ENCODE data around the gene IL34. TPM values are rescaled to one million over a fixed set of nuclear protein-coding genes. Genes with fewer than 3 reads are reported as not detected.
A peak's percentile ranks its signal among the peaks of the same experiment; 100 is the strongest.

Gene IL34
- total and polyA plus RNA-seq, 2 of the 13 experiments (the other 11 are each of a cell fraction or from before 2014, with no cell fraction given), result 1.2 to 1.3 TPM

DNA sequence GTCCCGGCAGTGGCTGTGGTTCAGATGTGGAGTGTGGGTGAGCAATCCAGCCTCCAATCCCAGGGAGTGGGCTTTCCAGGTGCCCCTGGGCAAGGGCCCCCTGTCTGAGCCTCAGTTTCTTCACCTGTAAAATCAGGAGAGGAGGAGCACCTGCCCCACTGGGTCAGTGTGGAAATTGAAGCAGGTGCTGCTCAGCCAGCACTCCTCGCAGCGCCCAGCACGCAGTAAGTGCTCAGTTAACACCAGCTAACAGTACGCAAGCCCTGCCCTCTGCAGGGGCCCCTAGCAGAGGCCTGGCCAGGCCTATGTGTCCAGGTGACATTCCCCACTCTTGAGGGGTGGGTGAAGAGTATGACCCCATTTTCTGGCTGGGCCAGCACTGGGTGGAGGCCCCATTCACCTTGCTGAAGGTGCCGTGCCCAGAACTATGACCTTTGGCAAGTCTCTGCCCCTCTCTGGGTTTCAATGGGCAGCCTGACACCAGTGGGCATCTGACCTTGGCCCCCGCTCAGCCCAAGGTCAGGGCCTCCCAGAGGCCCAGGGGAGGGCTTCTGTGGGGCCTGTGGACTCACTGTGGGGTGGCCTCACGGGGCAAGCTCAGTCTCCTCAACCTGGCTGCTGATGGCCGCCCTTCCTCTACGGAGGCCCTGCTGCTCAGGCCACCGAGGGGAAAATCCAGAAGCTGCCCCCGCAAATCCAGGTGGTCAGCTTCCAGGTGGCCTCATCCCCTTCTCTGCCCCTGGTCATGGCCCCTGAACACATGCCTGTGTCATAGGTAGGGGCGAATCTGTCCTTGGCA, 37.0 kb downstream of the IL34 start (continued):
- TF ChIP-seq, protein P1, sequence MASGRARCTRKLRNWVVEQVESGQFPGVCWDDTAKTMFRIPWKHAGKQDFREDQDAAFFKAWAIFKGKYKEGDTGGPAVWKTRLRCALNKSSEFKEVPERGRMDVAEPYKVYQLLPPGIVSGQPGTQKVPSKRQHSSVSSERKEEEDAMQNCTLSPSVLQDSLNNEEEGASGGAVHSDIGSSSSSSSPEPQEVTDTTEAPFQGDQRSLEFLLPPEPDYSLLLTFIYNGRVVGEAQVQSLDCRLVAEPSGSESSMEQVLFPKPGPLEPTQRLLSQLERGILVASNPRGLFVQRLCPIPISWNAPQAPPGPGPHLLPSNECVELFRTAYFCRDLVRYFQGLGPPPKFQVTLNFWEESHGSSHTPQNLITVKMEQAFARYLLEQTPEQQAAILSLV (CRISPR knock-in tag; IDR thresholded peaks at IDR 0.05; ENCODE audit: borderline replicate concordance), result no peak
- TF ChIP-seq ZNF431 (CRISPR knock-in tag; IDR thresholded peaks at IDR 0.05; ENCODE audit: borderline replicate concordance, low read depth), result no peak
- peak; percentile 57 for TF ChIP-seq PHF8 (CRISPR knock-in tag; IDR thresholded peaks at IDR 0.05)
- TF ChIP-seq SRY (CRISPR knock-in tag; IDR thresholded peaks at IDR 0.05), result 0 out of 2 replicates have a peak, but pooled peaks have one; percentile 52
- TF ChIP-seq ZNF460 (CRISPR knock-in tag; IDR thresholded peaks at IDR 0.05; ENCODE audit: borderline replicate concordance), result no peak
- TF ChIP-seq ZNF577 (CRISPR knock-in tag; IDR thresholded peaks at IDR 0.05; ENCODE audit: borderline replicate concordance, low read depth), result 0 out of 2 replicates have a peak, but pooled peaks have one; percentile 50
- no peak for TF ChIP-seq REXO4 (CRISPR knock-in tag; IDR thresholded peaks at IDR 0.05; ENCODE audit: borderline replicate concordance)
- TF ChIP-seq GATAD2A (CRISPR knock-in tag; IDR thresholded peaks at IDR 0.05), result peak; percentile 94
- TF ChIP-seq ADNP (CRISPR knock-in tag; IDR thresholded peaks at IDR 0.05), result peak; percentile 73
- no peak for TF ChIP-seq SP140L (CRISPR knock-in tag; IDR thresholded peaks at IDR 0.05; ENCODE audit: borderline replicate concordance)
- TF ChIP-seq ZNF563 (CRISPR knock-in tag; IDR thresholded peaks at IDR 0.05), result peak; percentile 68; the same call in 1 of the 2 replicates
- TF ChIP-seq, protein P2, sequence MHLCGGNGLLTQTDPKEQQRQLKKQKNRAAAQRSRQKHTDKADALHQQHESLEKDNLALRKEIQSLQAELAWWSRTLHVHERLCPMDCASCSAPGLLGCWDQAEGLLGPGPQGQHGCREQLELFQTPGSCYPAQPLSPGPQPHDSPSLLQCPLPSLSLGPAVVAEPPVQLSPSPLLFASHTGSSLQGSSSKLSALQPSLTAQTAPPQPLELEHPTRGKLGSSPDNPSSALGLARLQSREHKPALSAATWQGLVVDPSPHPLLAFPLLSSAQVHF (CRISPR knock-in tag; IDR thresholded peaks at IDR 0.05), result no peak
- 0 out of 2 replicates have a peak, but pooled peaks have one; percentile 45 for TF ChIP-seq ZBTB3 (CRISPR knock-in tag; IDR thresholded peaks at IDR 0.05; ENCODE audit: borderline replicate concordance, low read depth)
- TF ChIP-seq, protein P3, sequence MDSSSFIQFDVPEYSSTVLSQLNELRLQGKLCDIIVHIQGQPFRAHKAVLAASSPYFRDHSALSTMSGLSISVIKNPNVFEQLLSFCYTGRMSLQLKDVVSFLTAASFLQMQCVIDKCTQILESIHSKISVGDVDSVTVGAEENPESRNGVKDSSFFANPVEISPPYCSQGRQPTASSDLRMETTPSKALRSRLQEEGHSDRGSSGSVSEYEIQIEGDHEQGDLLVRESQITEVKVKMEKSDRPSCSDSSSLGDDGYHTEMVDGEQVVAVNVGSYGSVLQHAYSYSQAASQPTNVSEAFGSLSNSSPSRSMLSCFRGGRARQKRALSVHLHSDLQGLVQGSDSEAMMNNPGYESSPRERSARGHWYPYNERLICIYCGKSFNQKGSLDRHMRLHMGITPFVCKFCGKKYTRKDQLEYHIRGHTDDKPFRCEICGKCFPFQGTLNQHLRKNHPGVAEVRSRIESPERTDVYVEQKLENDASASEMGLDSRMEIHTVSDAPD (CRISPR knock-in tag; IDR thresholded peaks at IDR 0.05), result no peak
- TF ChIP-seq HDAC1 (CRISPR knock-in tag; IDR thresholded peaks at IDR 0.05), result peak; percentile 83
- peak; percentile 15; the same call in 1 of the 2 replicates for TF ChIP-seq ZSCAN21 (CRISPR knock-in tag; IDR thresholded peaks at IDR 0.05; ENCODE audit: borderline replicate concordance)
- TF ChIP-seq CEBPG (CRISPR knock-in tag; IDR thresholded peaks at IDR 0.05), result no peak
- TF ChIP-seq, protein P4, sequence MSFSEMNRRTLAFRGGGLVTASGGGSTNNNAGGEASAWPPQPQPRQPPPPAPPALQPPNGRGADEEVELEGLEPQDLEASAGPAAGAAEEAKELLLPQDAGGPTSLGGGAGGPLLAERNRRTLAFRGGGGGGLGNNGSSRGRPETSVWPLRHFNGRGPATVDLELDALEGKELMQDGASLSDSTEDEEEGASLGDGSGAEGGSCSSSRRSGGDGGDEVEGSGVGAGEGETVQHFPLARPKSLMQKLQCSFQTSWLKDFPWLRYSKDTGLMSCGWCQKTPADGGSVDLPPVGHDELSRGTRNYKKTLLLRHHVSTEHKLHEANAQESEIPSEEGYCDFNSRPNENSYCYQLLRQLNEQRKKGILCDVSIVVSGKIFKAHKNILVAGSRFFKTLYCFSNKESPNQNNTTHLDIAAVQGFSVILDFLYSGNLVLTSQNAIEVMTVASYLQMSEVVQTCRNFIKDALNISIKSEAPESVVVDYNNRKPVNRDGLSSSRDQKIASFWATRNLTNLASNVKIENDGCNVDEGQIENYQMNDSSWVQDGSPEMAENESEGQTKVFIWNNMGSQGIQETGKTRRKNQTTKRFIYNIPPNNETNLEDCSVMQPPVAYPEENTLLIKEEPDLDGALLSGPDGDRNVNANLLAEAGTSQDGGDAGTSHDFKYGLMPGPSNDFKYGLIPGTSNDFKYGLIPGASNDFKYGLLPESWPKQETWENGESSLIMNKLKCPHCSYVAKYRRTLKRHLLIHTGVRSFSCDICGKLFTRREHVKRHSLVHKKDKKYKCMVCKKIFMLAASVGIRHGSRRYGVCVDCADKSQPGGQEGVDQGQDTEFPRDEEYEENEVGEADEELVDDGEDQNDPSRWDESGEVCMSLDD (CRISPR knock-in tag; IDR thresholded peaks at IDR 0.05; ENCODE audit: borderline replicate concordance), result peak; percentile 86; the same call in 1 of the 2 replicates
- peak; percentile 98 for TF ChIP-seq ESRRA (CRISPR knock-in tag; IDR thresholded peaks at IDR 0.05; ENCODE audit: low read depth)
- TF ChIP-seq HNRNPL (IDR thresholded peaks at IDR 0.05; ENCODE audit: low read depth, low read length), result peak; percentile 100
- no peak for TF ChIP-seq HMGA1 (CRISPR knock-in tag; conservative IDR thresholded peaks at IDR 0.05)
- TF ChIP-seq ZNF713 (CRISPR knock-in tag; IDR thresholded peaks at IDR 0.05), result no peak
- TF ChIP-seq TCF7L2 (IDR thresholded peaks at IDR 0.05; ENCODE audit: low read depth, low read length), result no peak
- TF ChIP-seq MEIS1 (CRISPR knock-in tag; IDR thresholded peaks at IDR 0.05; ENCODE audit: borderline replicate concordance), result 0 out of 2 replicates have a peak, but pooled peaks have one; percentile 48
